Measurements from ENCODE around the gene SLC19A3.
"Not testable (repeated sequence)": the region's sequence is repeated elsewhere in the genome, so short reads cannot be mapped to it uniquely, and the experiment has no call there.

- not testable (repeated sequence) for TF ChIP-seq PAX5 (IDR thresholded peaks at IDR 0.05; ENCODE audit: insufficient read depth, low read length, severe bottlenecking); POLR2A (IDR thresholded peaks at IDR 0.05; ENCODE audit: low read depth, low read length); POLR2AphosphoS5 (IDR thresholded peaks at IDR 0.05; ENCODE audit: low read depth, low read length); TAF1 (IDR thresholded peaks at IDR 0.05; ENCODE audit: low read depth, low read length); POU2F2 (IDR thresholded peaks at IDR 0.05; ENCODE audit: low read depth, low read length)
Observed at GRCh38 chr2:227756261-227756660, 38.4 kb upstream of the SLC19A3 start.

Measured in GM12891 (cell line).